IMR-90 (cell line): Measurements from ENCODE around the gene ZNF554. TPM values are rescaled to one million over a fixed set of nuclear protein-coding genes. Genes with fewer than 3 reads are reported as not detected.
A peak's percentile ranks its signal among the peaks of the same experiment; 100 is the strongest.

Experiments
- ATAC-seq: fragments of 200-7000 bp; cut with Tn5 transposase; 2 replicates; pipeline ENCODE4 v1.9.1; 2020; ENCODE audit warnings: low read depth, mild to moderate bottlenecking, moderate library complexity
- BruUV-seq: library from RNA; stranded (reverse); fragments of 400-500 nt; replicated peaks from 2 replicates; lab custom pipeline; 2021; lab: Mats Ljungman, UMichigan
- CTCF ChIA-PET: fragments of 300-600 bp; formaldehyde crosslinking; extraction: SDS; loops from one replicate; lab custom pipeline; 2021; ENCODE audit warnings: antibody characterized with exemption; lab: Yijun Ruan, JAX
- POLR2A ChIA-PET: fragments of 300-600 bp; sonication (Branson Sonifier 250); formaldehyde crosslinking; loops from one replicate; lab custom pipeline; 2022; ENCODE audit warnings: antibody characterized with exemption; ENCODE audit not compliant: unreplicated experiment; lab: Charles Lee
- DNase-seq: peaks from one replicate; pipeline ENCODE4 v3.0.0; 2013
- H2AFZ ChIP-seq: replicated peaks from 2 replicates; pipeline ENCODE3; 2013; ENCODE audit warnings: low read length, mild to moderate bottlenecking; ENCODE audit not compliant: poor library complexity
- H2AK5ac ChIP-seq: 2 replicates; pipeline ENCODE4 v1.6.1; 2013; ENCODE audit warnings: low read depth, low read length, inconsistent platforms
- H2AK9ac ChIP-seq: replicated peaks from 2 replicates; pipeline ENCODE3; 2013; ENCODE audit warnings: mild to moderate bottlenecking, low read depth, low read length, moderate library complexity; ENCODE audit not compliant: poor library complexity
- H2BK120ac ChIP-seq: 2 replicates; pipeline ENCODE4 v1.6.1; 2013; ENCODE audit warnings: low read depth, low read length, inconsistent platforms
- H2BK15ac ChIP-seq: 3 replicates; pipeline ENCODE4 v1.6.1; 2013; ENCODE audit warnings: low read depth, low read length, inconsistent platforms
- H2BK20ac ChIP-seq: 2 replicates; pipeline ENCODE4 v1.6.1; 2013; ENCODE audit warnings: low read depth, mild to moderate bottlenecking, inconsistent platforms, low read length, moderate library complexity
- H2BK5ac ChIP-seq: 2 replicates; pipeline ENCODE4 v1.6.1; 2013; ENCODE audit warnings: mild to moderate bottlenecking, low read depth, low read length, inconsistent platforms; ENCODE audit not compliant: poor library complexity, severe bottlenecking
- H3K14ac ChIP-seq: replicated peaks from 2 replicates; pipeline ENCODE4 v1.6.1; 2013; ENCODE audit warnings: low read depth, low read length, inconsistent platforms
- H3K18ac ChIP-seq: 2 replicates; pipeline ENCODE4 v1.6.1; 2013; ENCODE audit warnings: low read depth, low read length, control low read depth
- H3K23ac ChIP-seq: 2 replicates; pipeline ENCODE4 v1.6.1; 2013; ENCODE audit warnings: low read depth, low read length, inconsistent platforms
- H3K27ac ChIP-seq: 2 replicates; pipeline ENCODE4 v1.5.1; 2013; ENCODE audit warnings: mild to moderate bottlenecking, control low read depth, low read length; ENCODE audit not compliant: insufficient read depth
- H3K27me3 ChIP-seq: 2 replicates; pipeline ENCODE4 v1.6.1; 2013; ENCODE audit warnings: low read length; ENCODE audit not compliant: control insufficient read depth, insufficient read depth
- H3K36me3 ChIP-seq: 2 replicates; pipeline ENCODE4 v1.6.1; 2013; ENCODE audit warnings: low read length, mixed read lengths; ENCODE audit not compliant: control insufficient read depth, insufficient read depth
- H3K4ac ChIP-seq: 2 replicates; pipeline ENCODE4 v1.6.1; 2013; ENCODE audit warnings: low read depth, low read length, inconsistent platforms
- H3K4me1 ChIP-seq: 2 replicates; pipeline ENCODE4 v1.6.1; 2013; ENCODE audit warnings: low read length, mixed read lengths; ENCODE audit not compliant: control insufficient read depth, insufficient read depth
- H3K4me2 ChIP-seq: 2 replicates; pipeline ENCODE4 v1.6.1; 2013; ENCODE audit warnings: low read depth, mild to moderate bottlenecking, control low read depth, low read length, moderate library complexity
- H3K4me3 ChIP-seq: 2 replicates; pipeline ENCODE4 v1.5.1; 2013; ENCODE audit warnings: low read depth, mild to moderate bottlenecking, control low read depth, low read length, moderate library complexity; ENCODE audit not compliant: insufficient read depth
- H3K56ac ChIP-seq: 2 replicates; pipeline ENCODE4 v1.6.1; 2013; ENCODE audit warnings: low read length, inconsistent platforms; ENCODE audit not compliant: insufficient read depth; ENCODE audit errors: extremely low read depth
- H3K79me1 ChIP-seq, 2 experiments: 2 replicates each; pipeline ENCODE4 v1.6.1; 2013; ENCODE audit warnings: low read length in 2 of 2, inconsistent platforms in 1 of 2, low read depth in 1 of 2
- H3K9ac ChIP-seq: 2 replicates; pipeline ENCODE4 v1.6.1; 2013; ENCODE audit warnings: low read depth, low read length, control low read depth
- H3K9me1 ChIP-seq: 2 replicates; pipeline ENCODE4 v1.6.1; 2013; ENCODE audit warnings: low read length, inconsistent platforms; ENCODE audit not compliant: insufficient read depth
- H3K9me3 ChIP-seq: 2 replicates; pipeline ENCODE4 v1.6.1; 2013; ENCODE audit warnings: low read length; ENCODE audit not compliant: control insufficient read depth, insufficient read depth
- H4K20me1 ChIP-seq: 2 replicates; pipeline ENCODE4 v1.6.1; 2013; ENCODE audit warnings: low read length, inconsistent platforms; ENCODE audit not compliant: insufficient read depth
- H4K5ac ChIP-seq: 2 replicates; pipeline ENCODE4 v1.6.1; 2013; ENCODE audit warnings: mild to moderate bottlenecking, low read depth, low read length, control low read depth
- H4K8ac ChIP-seq, 2 experiments: 2 replicates each; pipeline ENCODE4 v1.6.1; 2013; ENCODE audit warnings: low read depth in 2 of 2, low read length in 2 of 2, control low read depth in 1 of 2, inconsistent platforms in 1 of 2
- H4K91ac ChIP-seq: 2 replicates; pipeline ENCODE4 v1.6.1; 2013; ENCODE audit warnings: low read depth, low read length, inconsistent platforms; ENCODE audit not compliant: insufficient read depth
- BHLHE40 ChIP-seq: fragments of 150-350 bp; IDR thresholded peaks from 2 replicates; pipeline ENCODE4 v1.6.1; 2016; ENCODE audit warnings: mild to moderate bottlenecking, low read depth, low read length
- CEBPB ChIP-seq: IDR thresholded peaks from 2 replicates; pipeline ENCODE4 v1.6.1; 2012; ENCODE audit warnings: low read depth, low read length, improper control_type of control experiment
- CHD1 ChIP-seq: IDR thresholded peaks from 2 replicates; pipeline ENCODE4 v1.6.1; 2012; ENCODE audit warnings: low read depth, low read length, improper control_type of control experiment
- CTCF ChIP-seq: conservative IDR thresholded peaks from 2 replicates; pipeline ENCODE4 v1.5.1; 2012; ENCODE audit warnings: mild to moderate bottlenecking, low read depth, low read length, improper control_type of control experiment
- ELK1 ChIP-seq: fragments of 150-350 bp; IDR thresholded peaks from 2 replicates; pipeline ENCODE4 v1.6.1; 2016; ENCODE audit warnings: low read depth, mild to moderate bottlenecking, low read length, moderate library complexity, borderline replicate concordance
- FOS ChIP-seq: fragments of 150-350 bp; IDR thresholded peaks from 2 replicates; pipeline ENCODE4 v1.6.1; 2016; ENCODE audit warnings: low read depth, low read length
- MAFK ChIP-seq: IDR thresholded peaks from 2 replicates; pipeline ENCODE4 v1.6.1; 2012; ENCODE audit warnings: low read depth, low read length, improper control_type of control experiment
- MAZ ChIP-seq: IDR thresholded peaks from 2 replicates; pipeline ENCODE4 v1.6.1; 2012; ENCODE audit warnings: low read depth, mild to moderate bottlenecking, low read length, improper control_type of control experiment, moderate library complexity, borderline replicate concordance
- NFE2L2 ChIP-seq: fragments of 150-350 bp; IDR thresholded peaks from 2 replicates; pipeline ENCODE4 v1.6.1; 2016; ENCODE audit warnings: low read depth, mild to moderate bottlenecking, low read length
- POLR2A ChIP-seq: IDR thresholded peaks from 2 replicates; pipeline ENCODE4 v1.6.1; 2012; ENCODE audit warnings: mild to moderate bottlenecking, low read depth, low read length
- RAD21 ChIP-seq: IDR thresholded peaks from 2 replicates; pipeline ENCODE4 v1.6.1; 2012; ENCODE audit warnings: low read length, improper control_type of control experiment
- RFX5 ChIP-seq: IDR thresholded peaks from 2 replicates; pipeline ENCODE4 v1.8.0; 2012; ENCODE audit warnings: low read depth, mild to moderate bottlenecking, low read length, moderate library complexity
- SMC3 ChIP-seq: fragments of 150-350 bp; IDR thresholded peaks from 2 replicates; pipeline ENCODE4 v1.6.1; 2016; ENCODE audit warnings: low read depth, mild to moderate bottlenecking, antibody characterized with exemption, low read length, moderate library complexity
- WGBS, 2 experiments: methylation state at CpG; one replicate each; pipeline versions ENCODE4 v1.1.5 to v1.1.7; 2013; ENCODE audit warnings: missing lambda C conversion rate in 2 of 2; ENCODE audit not compliant: insufficient read length in 1 of 2; ENCODE audit errors: extremely low coverage in 2 of 2; 5-methylcytosine and 5-hydroxymethylcytosine counted together
- dilution Hi-C: fragments of 300-500 bp; cut with HindIII; formaldehyde crosslinking; loops from one replicate; pipeline ENCODE4 v1.14.3; 2018; ENCODE audit warnings: low sequenced_read_pairs; ENCODE audit not compliant: unreplicated experiment
- in situ Hi-C: fragments of 300-500 bp; cut with MboI; formaldehyde crosslinking; loops from 3 replicates; pipeline ENCODE4 v1.14.3; 2019; ENCODE audit warnings: low sequenced_read_pairs, inconsistent platforms, mixed read lengths
- intact Hi-C: fragments of 100-400 bp; cut with micrococcal nuclease; formaldehyde crosslinking; loops from 2 replicates; pipeline ENCODE4 v1.10.0; 2022
- polyA plus RNA-seq, 3 experiments: library from polyadenylated mRNA; depleted of rRNA; stranded (reverse); fragments of >200 nt; gene quantifications; 2 replicates each; pipeline ENCODE4 v1.2.3, GENCODE V29; 2012; ENCODE audit warnings: low replicate concordance in 1 of 3
- total RNA-seq: library from RNA; depleted of rRNA; stranded (reverse); fragments of >200 nt; gene quantifications from 2 replicates; pipeline ENCODE4 v1.2.3, GENCODE V29; 2012
- TF ChIP-seq, protein P1 (sequence below): fragments of 150-350 bp; IDR thresholded peaks from 2 replicates; pipeline ENCODE4 v1.6.1; 2017; ENCODE audit warnings: mild to moderate bottlenecking, antibody characterized with exemption, low read length, low read depth

Gene ZNF554
- total and polyA plus RNA-seq, 2 of the 4 experiments (the other 2 are of a cell fraction), result 1.5 to 3.0 TPM

DNA sequence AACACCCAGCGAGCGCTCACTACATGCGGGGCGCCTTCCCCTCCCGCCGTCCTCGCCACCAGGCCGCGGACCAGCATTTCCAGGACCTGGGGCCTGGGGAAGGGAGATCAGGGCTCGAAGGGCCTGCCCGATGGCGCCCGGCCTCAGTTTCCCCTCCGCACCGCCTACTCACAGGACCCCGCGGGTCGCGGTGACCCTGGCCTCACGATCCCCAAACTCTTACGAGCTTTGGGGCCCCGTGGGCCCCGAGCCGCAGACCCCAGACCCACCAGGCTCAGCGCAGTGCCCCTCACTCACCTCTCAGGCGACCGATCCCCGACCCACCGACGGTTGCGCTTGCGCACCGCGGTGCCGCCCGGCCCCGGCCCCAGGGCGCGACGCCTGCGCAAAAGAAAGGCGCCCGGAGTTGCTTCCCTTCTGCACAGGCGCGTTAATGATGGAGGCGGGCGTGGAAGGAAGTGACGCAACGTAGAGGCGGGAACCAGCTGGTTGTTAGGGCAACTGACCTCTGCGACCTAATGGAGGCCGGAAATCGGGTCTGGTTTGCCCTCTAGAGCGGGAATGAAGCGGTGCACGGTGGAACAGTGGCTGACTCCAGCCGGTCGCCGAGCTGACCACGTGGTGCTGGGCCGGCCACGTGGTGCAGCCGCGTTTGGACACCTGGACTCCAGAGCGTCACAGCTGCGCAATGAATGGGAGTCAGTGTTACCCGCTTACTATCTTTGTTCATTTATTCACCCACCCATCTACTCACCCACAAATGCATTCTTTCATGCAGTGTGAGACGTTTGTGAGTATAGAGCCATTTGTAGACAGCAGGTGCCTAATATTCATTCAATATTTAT, 36.5 kb upstream of the ZNF554 start, which contains the start of gene SGTA:
Gene SGTA, minus strand, starts transcription at position 338 of the 845 bp plus-strand sequence. CDS start 14,205 bp downstream, outside the sequence.
- H3K56ac ChIP-seq, result peak within 1 kb of the TSS; percentile 40; the same call in 1 of the 2 replicates
- peak within 1 kb of the TSS; percentile 50 to 96 for H4K8ac ChIP-seq
- dilution Hi-C loops, result no loop called here
- H3K27me3 ChIP-seq, result no peaks in the 10 kb centered on the region
- H2BK5ac ChIP-seq, result peak within 1 kb of the TSS; percentile 25
- peak within 1 kb of the TSS; percentile 9; the same call in 1 of the 2 replicates for H4K5ac ChIP-seq
- POLR2A ChIA-PET, result no interaction called here
- H3K36me3 ChIP-seq, result no peaks in the 10 kb centered on the region
- peak within 1 kb of the TSS; percentile 58 for H3K27ac ChIP-seq
- intact Hi-C loops, result loop anchor here (2.0 kb wide), 1 partner anchor 42 kb away; the partner anchor contains the start of gene SLC39A3
- peak within 1 kb of the TSS; percentile 64 for H2AK5ac ChIP-seq
- H2BK20ac ChIP-seq, result peak within 1 kb of the TSS; percentile 20; the same call in 1 of the 2 replicates
- CTCF ChIA-PET, result no interaction called here
- peak within 1 kb of the TSS; percentile 99 for H3K4me2 ChIP-seq
- peak within 1 kb of the TSS; percentile 41; the same call in 1 of the 2 replicates for H2BK120ac ChIP-seq
- peak within 1 kb of the TSS; percentile 96 for H2AK9ac ChIP-seq
- peak within 1 kb of the TSS; percentile 94 for H2AFZ ChIP-seq
- 0% methylated on average over 17 of the region's 68 CpGs; no CpG with 5 or more reads in 1 of the 2 experiments for WGBS, 2 experiments
- H3K4me3 ChIP-seq, result peak within 1 kb of the TSS; percentile 81
- H4K20me1 ChIP-seq, result peaks cover 48% of the 10 kb centered on the region
- H3K4ac ChIP-seq, result peak within 1 kb of the TSS; percentile 83
- H3K23ac ChIP-seq, result peak within 1 kb of the TSS; percentile 90
- peaks cover 17 to 68% of the 10 kb centered on the region in 2 experiments; a peak in 3 of 4 replicates for H3K79me1 ChIP-seq
- peaks cover 4% of the 10 kb centered on the region; the same call in 1 of the 2 replicates for H3K4me1 ChIP-seq
- in situ Hi-C loops, result no loop called here
- H2BK15ac ChIP-seq, result peak within 1 kb of the TSS; percentile 2; the same call in 1 of the 3 replicates
- H4K91ac ChIP-seq, result peak within 1 kb of the TSS; percentile 56
- H3K14ac ChIP-seq, result peak within 1 kb of the TSS; percentile 77
- no peak within 1 kb of the TSS for H3K18ac ChIP-seq
- no peaks in the 10 kb centered on the region for H3K9me3 ChIP-seq
- peak; percentile 76 for ATAC-seq
- DNase-seq, result peak; percentile 99
- peak within 1 kb of the TSS; percentile 76 for H3K9ac ChIP-seq
- no TSS peak for BruUV-seq
- H3K9me1 ChIP-seq, result no peaks in the 10 kb centered on the region
- no peak for TF ChIP-seq RAD21
- TF ChIP-seq BHLHE40, result no peak
- TF ChIP-seq FOS, result peak; percentile 92
- TF ChIP-seq CTCF, result peak; percentile 66
- peak; percentile 73; the same call in 1 of the 2 replicates for TF ChIP-seq POLR2A
- no peak for TF ChIP-seq SMC3
- TF ChIP-seq RFX5, result no peak
- TF ChIP-seq CEBPB, result peak; percentile 98
- TF ChIP-seq MAZ, result no peak
- TF ChIP-seq NFE2L2, result no peak
- TF ChIP-seq ELK1, result no peak
- no peak for TF ChIP-seq CHD1
- TF ChIP-seq, protein P1, sequence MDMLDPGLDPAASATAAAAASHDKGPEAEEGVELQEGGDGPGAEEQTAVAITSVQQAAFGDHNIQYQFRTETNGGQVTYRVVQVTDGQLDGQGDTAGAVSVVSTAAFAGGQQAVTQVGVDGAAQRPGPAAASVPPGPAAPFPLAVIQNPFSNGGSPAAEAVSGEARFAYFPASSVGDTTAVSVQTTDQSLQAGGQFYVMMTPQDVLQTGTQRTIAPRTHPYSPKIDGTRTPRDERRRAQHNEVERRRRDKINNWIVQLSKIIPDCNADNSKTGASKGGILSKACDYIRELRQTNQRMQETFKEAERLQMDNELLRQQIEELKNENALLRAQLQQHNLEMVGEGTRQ, result peak; percentile 100
- TF ChIP-seq MAFK, result no peak
